Measurements from ENCODE around the gene NUDT17. TPM values are rescaled to one million over a fixed set of nuclear protein-coding genes. Genes with fewer than 3 reads are reported as not detected.

The NUDT17 gene
- total and polyA plus RNA-seq, 2 of the 8 experiments (the other 6 are each of a cell fraction or from before 2014, with no cell fraction given) = 2.7 to 4.1 TPM

DNA sequence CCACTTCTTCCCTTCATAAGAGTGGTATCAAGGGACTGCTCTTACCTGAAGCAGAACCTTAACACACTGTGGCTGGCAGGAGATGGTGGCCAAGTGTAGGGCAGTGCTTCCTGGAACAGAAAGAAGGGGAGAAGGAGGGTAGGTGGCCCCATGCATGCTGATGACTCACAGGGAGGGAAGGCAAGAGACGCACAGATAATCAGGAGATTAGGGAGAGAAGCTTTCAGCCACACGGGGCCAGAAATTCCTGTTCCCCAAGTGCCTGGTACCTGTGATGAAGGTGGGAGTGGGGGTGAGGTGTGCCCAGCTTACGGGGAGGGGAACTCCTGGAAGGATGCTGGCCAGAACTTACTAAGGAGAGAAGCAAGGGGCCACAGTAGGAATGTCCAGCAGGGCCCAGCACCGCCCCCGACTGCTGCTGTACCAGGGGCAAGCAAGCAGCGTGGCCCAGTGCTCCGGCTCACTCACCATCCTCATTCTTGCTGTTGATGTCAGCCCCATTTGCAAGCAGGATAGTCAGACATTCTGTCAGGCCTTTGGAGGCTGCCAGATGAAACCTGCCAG is 32.6 kb downstream of the NUDT17 start:
- H3K4me3 ChIP-seq (ENCODE audit: extremely low read depth in 1 of 4, insufficient read depth in 2 of 4, low read depth in 3 of 4, low read length in 4 of 4) = no peak overlapping the region
- H3K9me3 ChIP-seq (ENCODE audit: insufficient read depth in 2 of 2, low read depth in 1 of 2, low read length in 1 of 2) = no peaks in the 10 kb centered on the region
- H2AFZ ChIP-seq (ENCODE audit: low read length) = no peak overlapping the region
- no peaks in the 10 kb centered on the region for H3K23me2 ChIP-seq (ENCODE audit: low read depth, low read length)
- no peak overlapping the region for H2BK20ac ChIP-seq (ENCODE audit: low read length)
- H3K79me2 ChIP-seq (ENCODE audit: control insufficient read depth in 1 of 2, insufficient read depth in 2 of 2, low read length in 2 of 2) = no peaks in the 10 kb centered on the region
- no peak overlapping the region for H2BK12ac ChIP-seq (ENCODE audit: low read depth, low read length)
- no peak for FAIRE-seq
- POLR2A ChIA-PET (ENCODE audit: partially characterized antibody) = interaction anchor here (0.8 to 2.7 kb wide), 3 partner anchors 14 to 49 kb away, joined by 3 to 10 read pairs (median 6); partner anchors contain the start of genes PIAS3 and RBM8A
- no peak overlapping the region for H2BK5ac ChIP-seq (ENCODE audit: low read depth, low read length)
- no peak overlapping the region for H3K18ac ChIP-seq (ENCODE audit: extremely low read depth, low read length)
- H3K4me2 ChIP-seq (ENCODE audit: insufficient read depth in 1 of 2, low read depth in 2 of 2, low read length in 2 of 2) = no peak overlapping the region
- no peak for DNase-seq (ENCODE audit: low read depth in 1 of 2, low spot score in 2 of 2)
- H3K27ac ChIP-seq (ENCODE audit: low read depth, low read length) = no peak overlapping the region
- WGBS, 2 experiments (ENCODE audit: extremely low coverage in 1 of 2, insufficient coverage in 1 of 2, insufficient read length in 1 of 2, insufficient replicate concordance in 2 of 2, low coverage in 1 of 2, low lambda C conversion rate in 2 of 2, missing lambda C conversion rate in 1 of 2) = 89% methylated on average over 6 of the region's 7 CpGs; no CpG with 5 or more reads in 1 of the 2 experiments
- H4K91ac ChIP-seq (replicated peaks; ENCODE audit: insufficient read length, low read length) = no peak overlapping the region
- H3K14ac ChIP-seq (ENCODE audit: insufficient read length) = no peak overlapping the region
- H3K23ac ChIP-seq (ENCODE audit: insufficient read length) = no peak overlapping the region
- peaks cover 0 to 10% (median 6%) of the 10 kb centered on the region in 4 experiments; a peak in 5 of 7 replicates for H3K4me1 ChIP-seq (replicated peaks in 1 of 4; ENCODE audit: control insufficient read depth in 3 of 4, insufficient read depth in 4 of 4, low read length in 3 of 4)
- H3K36me3 ChIP-seq (ENCODE audit: control insufficient read depth in 2 of 4, insufficient read depth in 4 of 4, low read length in 3 of 4) = no peaks in the 10 kb centered on the region
- H2AK5ac ChIP-seq (ENCODE audit: low read depth, low read length) = no peak overlapping the region
- H3K9ac ChIP-seq (replicated peaks in 1 of 4; ENCODE audit: extremely low read depth in 1 of 4, low read depth in 3 of 4, low read length in 3 of 4) = no peak overlapping the region
- no peaks in the 10 kb centered on the region for H4K20me1 ChIP-seq (replicated peaks in 1 of 2; ENCODE audit: control insufficient read depth in 1 of 2, insufficient read depth in 2 of 2, low read length in 2 of 2)
- H2BK15ac ChIP-seq (ENCODE audit: low read length) = peak overlapping the region; percentile 75; the same call in 1 of the 2 replicates
- CTCF ChIA-PET (ENCODE audit: partially characterized antibody) = interaction anchor here (4.0 to 6.5 kb wide), 2 partner anchors 14 to 32 kb away, joined by 30 to 62 read pairs; partner anchors contain the start of gene NUDT17
- H3K27me3 ChIP-seq (replicated peaks in 1 of 4; ENCODE audit: control insufficient read depth in 3 of 4, extremely low read depth in 1 of 4, insufficient read depth in 3 of 4, low read length in 3 of 4) = peaks cover 0 to 9% (median 7%) of the 10 kb centered on the region in 4 experiments; a peak in 6 of 7 replicates
- no peaks in the 10 kb centered on the region for H3K79me1 ChIP-seq (ENCODE audit: low read depth, low read length)
- no peak overlapping the region for H4K8ac ChIP-seq (ENCODE audit: extremely low read depth, insufficient read depth, low read length)
- H4K5ac ChIP-seq (ENCODE audit: insufficient read length, low read depth, low read length) = no peak overlapping the region
- H3K56ac ChIP-seq (replicated peaks; ENCODE audit: insufficient read length, low read depth, low read length) = no peak overlapping the region
- no peak overlapping the region for H3K4ac ChIP-seq (replicated peaks; ENCODE audit: insufficient read length, low read depth, low read length)
- H2BK120ac ChIP-seq (replicated peaks; ENCODE audit: low read depth, low read length) = no peak overlapping the region
- TF ChIP-seq EZH2 (IDR thresholded peaks at IDR 0.05; ENCODE audit: low read depth, low read length, severe bottlenecking) (no peak), ZNF274 (IDR thresholded peaks at IDR 0.05; ENCODE audit: borderline replicate concordance, extremely low read depth, low read length) (no peak), POU5F1 (IDR thresholded peaks at IDR 0.05; ENCODE audit: low read depth, low read length) (no peak), EP300 (IDR thresholded peaks at IDR 0.05; ENCODE audit: borderline replicate concordance in 1 of 2, low read depth in 2 of 2, low read length in 2 of 2) (no peak), CBX5 (IDR thresholded peaks at IDR 0.05; ENCODE audit: low read depth, low read length) (no peak), KDM4A (IDR thresholded peaks at IDR 0.05; ENCODE audit: low read depth, low read length, severe bottlenecking) (no peak), JUND (IDR thresholded peaks at IDR 0.05; ENCODE audit: low read length) (no peak), EGR1 (IDR thresholded peaks at IDR 0.05; ENCODE audit: borderline replicate concordance, low read depth, low read length) (no peak), BRCA1 (IDR thresholded peaks at IDR 0.05; ENCODE audit: low read depth, low read length) (no peak)
- TF ChIP-seq, protein P1, sequence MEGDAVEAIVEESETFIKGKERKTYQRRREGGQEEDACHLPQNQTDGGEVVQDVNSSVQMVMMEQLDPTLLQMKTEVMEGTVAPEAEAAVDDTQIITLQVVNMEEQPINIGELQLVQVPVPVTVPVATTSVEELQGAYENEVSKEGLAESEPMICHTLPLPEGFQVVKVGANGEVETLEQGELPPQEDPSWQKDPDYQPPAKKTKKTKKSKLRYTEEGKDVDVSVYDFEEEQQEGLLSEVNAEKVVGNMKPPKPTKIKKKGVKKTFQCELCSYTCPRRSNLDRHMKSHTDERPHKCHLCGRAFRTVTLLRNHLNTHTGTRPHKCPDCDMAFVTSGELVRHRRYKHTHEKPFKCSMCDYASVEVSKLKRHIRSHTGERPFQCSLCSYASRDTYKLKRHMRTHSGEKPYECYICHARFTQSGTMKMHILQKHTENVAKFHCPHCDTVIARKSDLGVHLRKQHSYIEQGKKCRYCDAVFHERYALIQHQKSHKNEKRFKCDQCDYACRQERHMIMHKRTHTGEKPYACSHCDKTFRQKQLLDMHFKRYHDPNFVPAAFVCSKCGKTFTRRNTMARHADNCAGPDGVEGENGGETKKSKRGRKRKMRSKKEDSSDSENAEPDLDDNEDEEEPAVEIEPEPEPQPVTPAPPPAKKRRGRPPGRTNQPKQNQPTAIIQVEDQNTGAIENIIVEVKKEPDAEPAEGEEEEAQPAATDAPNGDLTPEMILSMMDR (IDR thresholded peaks at IDR 0.05; ENCODE audit: control extremely low read depth in 1 of 3, insufficient read depth in 1 of 3, low read depth in 1 of 3, low read length in 3 of 3) = no peak
